Stimulated activated CD4-positive, alpha-beta T cell treated with anti-CD3 and anti-CD28 coated beads, Interleukin-12 subunit alpha, Interleukin-12 subunit beta, amount 100 ng/mL, for 4 hours (primary cell): ENCODE measurements around the gene RAP1A.
"Not testable (repeated sequence)": the region's sequence is repeated elsewhere in the genome, so short reads cannot be mapped to it uniquely, and the experiment has no call there.

ENCODE experiments used
- DNase-seq: peaks from one replicate; pipeline ENCODE4 v3.0.0-alpha.2; 2020

RAP1A gene

GRCh38 chr1:111632771-111633170, 13.2 kb downstream of the RAP1A start:
- DNase-seq = not testable (repeated sequence)

GRCh38 chr1:111633736-111634247, 14.2 kb downstream of the RAP1A start:
- no peak for DNase-seq

- no peak for DNase-seq
Observed at GRCh38 chr1:111635324-111636009, 15.9 kb downstream of the RAP1A start.

- no peak for DNase-seq
Observed at GRCh38 chr1:111638320-111638719, 18.7 kb downstream of the RAP1A start.

GRCh38 chr1:111639602-111640198, 20.1 kb downstream of the RAP1A start:
- no peak for DNase-seq

- DNase-seq = no peak
Observed at GRCh38 chr1:111643097-111643496, 23.5 kb downstream of the RAP1A start.

GRCh38 chr1:111643696-111644095, 24.1 kb downstream of the RAP1A start:
- DNase-seq = no peak

GRCh38 chr1:111644506-111644905, 24.9 kb downstream of the RAP1A start:
- DNase-seq = no peak

- DNase-seq = no peak
Observed at GRCh38 chr1:111647736-111648135, 28.1 kb downstream of the RAP1A start.

GRCh38 chr1:111648806-111649205, 29.2 kb downstream of the RAP1A start:
- no peak for DNase-seq

GRCh38 chr1:111649227-111649626, 29.6 kb downstream of the RAP1A start:
- no peak for DNase-seq

- no peak for DNase-seq
Observed at GRCh38 chr1:111649648-111650047, 30.1 kb downstream of the RAP1A start.

GRCh38 chr1:111653709-111654108, 34.1 kb downstream of the RAP1A start:
- DNase-seq = no peak

- DNase-seq = no peak
Observed at GRCh38 chr1:111654839-111655238, 35.2 kb downstream of the RAP1A start.

- DNase-seq = no peak
Observed at GRCh38 chr1:111656086-111657017, 36.8 kb downstream of the RAP1A start.

GRCh38 chr1:111658622-111659021, 39.0 kb downstream of the RAP1A start:
- no peak for DNase-seq

- DNase-seq = no peak
Observed at GRCh38 chr1:111660204-111661150, 40.9 kb downstream of the RAP1A start.

GRCh38 chr1:111664652-111665051, 45.1 kb downstream of the RAP1A start:
- DNase-seq = no peak

GRCh38 chr1:111665497-111665896, 45.9 kb downstream of the RAP1A start:
- no peak for DNase-seq

- DNase-seq = no peak
Observed at GRCh38 chr1:111666828-111667227, 47.2 kb downstream of the RAP1A start.

- no peak for DNase-seq
Observed at GRCh38 chr1:111669268-111669667, 49.7 kb downstream of the RAP1A start.

GRCh38 chr1:111671852-111672251, 52.3 kb downstream of the RAP1A start:
- DNase-seq = no peak
